GM04504 (cell line): Measurements from ENCODE around the gene EPB42.
"Not testable (repeated sequence)": the region's sequence is repeated elsewhere in the genome, so short reads cannot be mapped to it uniquely, and the experiment has no call there.

ENCODE experiments used
- DNase-seq: peaks from one replicate; pipeline ENCODE4 v3.0.0-alpha.2; 2012; ENCODE audit warnings: low read depth

The EPB42 gene

GRCh38 chr15:43185157-43186002, 35.4 kb downstream of the EPB42 start, which contains the start of gene CCNDBP1:
CCNDBP1 (plus strand) TSS chr15:43185403; CDS start chr15:43185499, 96 bp downstream.
- DNase-seq, result peak; percentile 63

GRCh38 chr15:43184407-43185124, 36.3 kb downstream of the EPB42 start:
- DNase-seq, result no peak

- DNase-seq, result no peak
Measured at GRCh38 chr15:43183270-43183669, 37.5 kb downstream of the EPB42 start.

DNA sequence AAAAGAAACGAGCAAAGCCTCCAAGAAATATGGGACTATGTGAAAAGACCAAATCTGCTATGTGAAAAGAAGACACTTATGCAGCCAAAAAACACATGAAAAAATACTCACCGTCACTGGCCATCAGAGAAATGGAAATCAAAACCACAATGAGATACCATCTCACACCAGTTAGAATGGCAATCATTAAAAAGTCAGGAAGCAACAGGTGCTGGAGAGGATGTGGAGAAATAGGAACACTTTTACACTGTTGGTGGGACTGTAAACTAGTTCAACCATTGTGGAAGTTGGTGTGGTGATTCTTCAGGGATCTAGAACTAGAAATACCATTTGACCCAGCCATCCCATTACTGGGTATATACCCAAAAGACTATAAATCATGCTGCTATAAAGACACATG, 43.7 kb downstream of the EPB42 start:
- not testable (repeated sequence) for DNase-seq

DNA sequence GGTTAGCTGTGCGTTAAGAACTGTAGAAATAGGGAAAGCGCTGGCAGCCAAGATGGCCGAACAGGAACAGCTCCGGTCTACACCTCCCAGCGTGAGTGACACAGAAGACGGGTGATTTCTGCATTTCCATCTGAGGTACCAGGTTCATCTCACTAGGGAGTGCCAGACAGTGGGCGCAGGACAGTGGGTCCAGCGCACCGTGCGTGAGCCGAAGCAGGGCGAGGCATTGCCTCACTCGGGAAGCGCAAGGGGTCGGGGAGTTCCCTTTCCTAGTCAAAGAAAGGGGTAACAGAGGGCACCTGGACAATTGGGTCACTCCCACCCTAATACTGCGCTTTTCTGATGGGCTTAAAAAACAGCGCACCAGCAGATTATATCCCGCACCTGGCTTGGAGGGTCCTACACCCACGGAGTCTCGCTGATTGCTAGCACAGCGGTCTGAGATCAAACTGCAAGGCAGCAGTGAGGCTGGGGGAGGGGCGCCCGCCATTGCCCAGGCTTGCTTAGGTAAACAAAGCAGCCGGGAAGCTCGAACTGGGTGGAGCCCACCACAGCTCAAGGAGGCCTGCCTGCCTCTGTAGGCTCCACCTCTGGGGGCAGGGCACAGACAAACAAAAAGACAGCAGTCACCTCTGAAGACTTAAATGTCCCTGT, 45.0 kb downstream of the EPB42 start:
- DNase-seq, result not testable (repeated sequence)

DNA sequence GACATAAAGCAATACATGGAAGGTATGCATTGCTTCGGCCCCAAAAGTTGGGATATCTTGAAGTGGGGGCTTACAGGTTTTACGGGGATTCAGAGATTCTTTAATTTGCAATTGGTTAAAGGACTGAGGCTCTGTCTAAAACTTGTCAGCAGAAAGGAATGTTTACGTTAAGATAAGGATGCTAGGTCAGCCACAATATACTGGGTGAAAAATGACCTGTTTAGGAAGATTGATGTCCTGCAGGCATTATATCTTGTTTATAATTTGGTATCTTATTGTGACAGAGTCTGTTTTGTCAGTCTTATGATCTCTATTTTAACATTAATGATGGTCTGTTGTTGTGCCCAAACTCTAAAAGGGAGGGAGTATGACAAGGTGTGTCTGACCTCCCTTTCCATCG, 50.9 kb downstream of the EPB42 start:
- no peak for DNase-seq

GRCh38 chr15:43168192-43169107, 52.4 kb downstream of the EPB42 start:
- DNase-seq, result no peak

DNA sequence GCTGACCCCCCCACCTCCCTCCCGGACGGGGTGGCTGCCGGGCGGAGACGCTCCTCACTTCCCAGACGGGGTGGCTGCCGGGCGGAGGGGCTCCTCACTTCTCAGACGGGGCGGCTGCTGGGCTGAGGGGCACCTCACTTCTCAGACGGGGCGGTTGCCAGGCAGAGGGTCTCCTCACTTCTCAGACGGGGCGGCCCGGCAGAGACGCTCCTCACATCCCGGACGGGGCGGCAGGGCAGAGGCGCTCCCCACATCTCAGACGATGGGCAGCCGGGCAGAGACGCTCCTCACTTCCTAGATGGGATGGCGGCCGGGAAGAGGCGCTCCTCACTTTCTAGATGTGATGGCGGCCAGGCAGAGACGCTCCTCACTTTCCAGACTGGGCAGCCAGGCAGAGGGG, 53.6 kb downstream of the EPB42 start:
- not testable (repeated sequence) for DNase-seq

- no peak for DNase-seq
Measured at GRCh38 chr15:43165801-43166325, 55.0 kb downstream of the EPB42 start.

GRCh38 chr15:43153269-43153668, 67.5 kb downstream of the EPB42 start:
- no peak for DNase-seq

DNA sequence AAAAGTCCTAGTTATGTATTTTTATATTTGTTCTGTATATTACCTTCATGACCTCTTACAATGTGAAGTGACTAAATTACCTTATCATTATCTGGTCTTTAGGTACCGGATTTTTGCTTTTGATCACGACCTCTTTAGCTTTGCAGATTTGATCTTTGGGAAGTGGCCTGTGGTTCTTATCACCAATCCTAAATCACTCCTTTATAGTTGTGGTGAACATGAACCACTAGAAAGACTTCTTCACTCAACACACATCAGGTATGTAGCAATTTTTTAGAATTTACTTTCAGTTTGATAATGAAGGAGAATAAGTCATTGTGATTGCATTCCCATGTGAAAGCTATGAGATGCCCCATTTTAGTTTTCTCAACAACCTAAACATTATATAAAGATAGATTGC, 69.1 kb downstream of the EPB42 start:
- no peak for DNase-seq

- peak; percentile 77 for DNase-seq
Measured at GRCh38 chr15:43150191-43150929, 70.5 kb downstream of the EPB42 start.
